Hepatocyte (in vitro differentiated cells): ENCODE data around the gene AUTS2. TPM values are rescaled to one million over a fixed set of nuclear protein-coding genes. Genes with fewer than 3 reads are reported as not detected.

Experiments
- DNase-seq: peaks from one replicate; pipeline ENCODE4 v3.0.0-alpha.2; 2016; ENCODE audit warnings: low spot score
- H2AFZ ChIP-seq: fragments of 200-600 bp; sonication (generic); 2 replicates; pipeline ENCODE4 v1.6.0; 2016; ENCODE audit warnings: antibody characterized with exemption, mild to moderate bottlenecking
- H3K27ac ChIP-seq: fragments of 200-600 bp; sonication (generic); 2 replicates; pipeline ENCODE4 v1.5.1; 2016; ENCODE audit warnings: mild to moderate bottlenecking
- H3K27me3 ChIP-seq: fragments of 200-600 bp; sonication (generic); 2 replicates; pipeline ENCODE4 v1.6.1; 2016
- H3K36me3 ChIP-seq: fragments of 200-600 bp; sonication (generic); replicated peaks from 2 replicates; pipeline ENCODE4 v1.5.1; 2016; ENCODE audit warnings: low read depth; ENCODE audit not compliant: insufficient read depth
- H3K4me1 ChIP-seq: fragments of 200-600 bp; sonication (generic); 2 replicates; pipeline ENCODE4 v1.5.1; 2016; ENCODE audit warnings: mild to moderate bottlenecking, moderate library complexity; ENCODE audit not compliant: insufficient read depth
- H3K4me2 ChIP-seq: fragments of 200-600 bp; sonication (generic); 2 replicates; pipeline ENCODE4 v1.6.0; 2016
- H3K4me3 ChIP-seq: fragments of 200-600 bp; sonication (generic); 2 replicates; pipeline ENCODE4 v1.5.1; 2016; ENCODE audit warnings: mild to moderate bottlenecking
- H3K79me2 ChIP-seq: fragments of 200-600 bp; sonication (generic); 2 replicates; pipeline ENCODE4 v1.6.0; 2017; ENCODE audit warnings: mild to moderate bottlenecking
- H3K9me2 ChIP-seq: fragments of 200-600 bp; sonication (generic); replicated peaks from 2 replicates; pipeline ENCODE4 v1.6.0; 2017; ENCODE audit warnings: mild to moderate bottlenecking; ENCODE audit not compliant: insufficient read depth
- H3K9me3 ChIP-seq: fragments of 200-600 bp; sonication (generic); 2 replicates; pipeline ENCODE4 v1.5.1; 2016; ENCODE audit warnings: low read depth, mild to moderate bottlenecking
- H4K20me1 ChIP-seq: fragments of 200-600 bp; sonication (generic); 2 replicates; pipeline ENCODE4 v1.6.0; 2016; ENCODE audit warnings: mild to moderate bottlenecking; ENCODE audit not compliant: insufficient read depth, poor library complexity, severe bottlenecking
- CTCF ChIP-seq: fragments of 200-600 bp; sonication (generic); IDR thresholded peaks from 2 replicates; pipeline ENCODE4 v1.5.1; 2016; ENCODE audit warnings: antibody characterized with exemption, mild to moderate bottlenecking; ENCODE audit not compliant: poor library complexity
- EZH2 ChIP-seq: fragments of 200-600 bp; sonication (generic); IDR thresholded peaks from 2 replicates; pipeline ENCODE4 v1.6.1; 2016; ENCODE audit warnings: antibody characterized with exemption, mild to moderate bottlenecking, borderline replicate concordance
- EZH2phosphoT487 ChIP-seq: fragments of 200-600 bp; sonication (generic); IDR thresholded peaks from one replicate; pipeline ENCODE4 v1.6.1; 2018; ENCODE audit warnings: antibody characterized with exemption, mild to moderate bottlenecking, low read depth, moderate library complexity; ENCODE audit not compliant: unreplicated experiment, severe bottlenecking
- WGBS: methylation state at CpG from one replicate; pipeline ENCODE4 v1.1.6; 2016; ENCODE audit warnings: low lambda C conversion rate; ENCODE audit errors: missing lambda C conversion rate; 5-methylcytosine and 5-hydroxymethylcytosine counted together
- polyA plus RNA-seq: library from polyadenylated mRNA; unstranded; fragments of >200 nt; fragmentation: Nextera tagmentation; extraction: Ambion mirVana; gene quantifications from 2 replicates; pipeline ENCODE4 v1.2.1, GENCODE V29; 2016
- total RNA-seq: library from RNA; depleted of rRNA; stranded (reverse); fragments of >200 nt; gene quantifications from 2 replicates; pipeline ENCODE4 v1.2.3, GENCODE V29; 2014

AUTS2 gene
- total and polyA plus RNA-seq, 2 experiments from 2014 or later = 34.4 to 40.9 TPM

GRCh38 chr7:70659263-70659662 lies 1061.0 kb downstream of the AUTS2 start:
- TF ChIP-seq EZH2 = no peak
- no peak for TF ChIP-seq CTCF
- no peak for TF ChIP-seq EZH2phosphoT487
- DNase-seq = no peak
- Histone ChIP-seq H2AFZ (no peak overlapping the region), H4K20me1 (no peaks in the 10 kb centered on the region), H3K9me3 (no peaks in the 10 kb centered on the region), H3K36me3 (no peaks in the 10 kb centered on the region), H3K27me3 (no peaks in the 10 kb centered on the region), H3K4me1 (no peaks in the 10 kb centered on the region), H3K4me2 (no peak overlapping the region), H3K27ac (no peak overlapping the region), H3K79me2 (no peaks in the 10 kb centered on the region), H3K4me3 (no peak overlapping the region), H3K9me2 (no peaks in the 10 kb centered on the region)
- whole genome bisulfite sequencing = 96% methylated on average over 8 of the region's 8 CpGs

GRCh38 chr7:70660154-70660818 lies 1062.0 kb downstream of the AUTS2 start:
- Histone ChIP-seq H3K4me1 (no peaks in the 10 kb centered on the region), H3K4me2 (no peak overlapping the region), H2AFZ (no peak overlapping the region), H3K79me2 (no peaks in the 10 kb centered on the region), H3K9me3 (no peaks in the 10 kb centered on the region), H3K27ac (no peak overlapping the region), H4K20me1 (no peaks in the 10 kb centered on the region), H3K36me3 (no peaks in the 10 kb centered on the region), H3K4me3 (no peak overlapping the region), H3K9me2 (no peaks in the 10 kb centered on the region), H3K27me3 (no peaks in the 10 kb centered on the region)
- TF ChIP-seq CTCF (no peak), EZH2 (no peak), EZH2phosphoT487 (no peak)
- WGBS = 94% methylated on average over 10 of the region's 10 CpGs
- no peak for DNase-seq

GRCh38 chr7:70660819-70661191 lies 1062.5 kb downstream of the AUTS2 start:
- no peak overlapping the region for H3K27ac ChIP-seq
- no peaks in the 10 kb centered on the region for H3K36me3 ChIP-seq
- no peak overlapping the region for H3K4me2 ChIP-seq
- no peaks in the 10 kb centered on the region for H4K20me1 ChIP-seq
- TF ChIP-seq CTCF (no peak), EZH2 (no peak), EZH2phosphoT487 (no peak)
- H3K27me3 ChIP-seq = no peaks in the 10 kb centered on the region
- no peaks in the 10 kb centered on the region for H3K79me2 ChIP-seq
- no peaks in the 10 kb centered on the region for H3K9me2 ChIP-seq
- H3K4me3 ChIP-seq = no peak overlapping the region
- H2AFZ ChIP-seq = no peak overlapping the region
- no peaks in the 10 kb centered on the region for H3K4me1 ChIP-seq
- WGBS = 65% methylated on average over 3 of the region's 3 CpGs
- no peak for DNase-seq
- H3K9me3 ChIP-seq = no peaks in the 10 kb centered on the region

- Histone ChIP-seq H3K9me2 (no peaks in the 10 kb centered on the region), H3K4me3 (no peak overlapping the region), H3K36me3 (no peaks in the 10 kb centered on the region), H3K79me2 (no peaks in the 10 kb centered on the region), H4K20me1 (no peaks in the 10 kb centered on the region), H3K9me3 (no peaks in the 10 kb centered on the region), H3K27ac (no peak overlapping the region), H3K27me3 (no peaks in the 10 kb centered on the region), H2AFZ (no peak overlapping the region), H3K4me1 (no peaks in the 10 kb centered on the region), H3K4me2 (no peak overlapping the region)
- TF ChIP-seq EZH2phosphoT487 = no peak
- TF ChIP-seq CTCF = no peak
- no peak for TF ChIP-seq EZH2
- no peak for DNase-seq
- WGBS = 73% methylated on average over 3 of the region's 3 CpGs
Observed at GRCh38 chr7:70663680-70664079, 1065.4 kb downstream of the AUTS2 start.
